Trophoblast cell (in vitro differentiated cells and primary cell): ENCODE measurements around the gene TCP11.
"Not testable (repeated sequence)": the region's sequence is repeated elsewhere in the genome, so short reads cannot be mapped to it uniquely, and the experiment has no call there.

Source experiments
- DNase-seq, 2 donors: peaks; one replicate each; pipeline ENCODE4 v3.0.0-alpha.2; 2016
- H2AFZ ChIP-seq: 2 replicates; pipeline ENCODE4 v1.6.1; 2013; ENCODE audit warnings: low read length, moderate library complexity, mild to moderate bottlenecking; ENCODE audit not compliant: insufficient read depth, poor library complexity
- H2AK5ac ChIP-seq: 2 replicates; pipeline ENCODE4 v1.6.1; 2013; ENCODE audit warnings: mild to moderate bottlenecking, low read length
- H2BK120ac ChIP-seq: 2 replicates; pipeline ENCODE4 v1.6.1; 2013; ENCODE audit warnings: low read length, mild to moderate bottlenecking, moderate library complexity; ENCODE audit not compliant: insufficient read depth, poor library complexity
- H2BK12ac ChIP-seq: 2 replicates; pipeline ENCODE4 v1.6.1; 2013; ENCODE audit warnings: mild to moderate bottlenecking, low read length, moderate library complexity
- H2BK5ac ChIP-seq: 2 replicates; pipeline ENCODE4 v1.6.1; 2013; ENCODE audit warnings: low read length, low read depth, moderate library complexity, mild to moderate bottlenecking; ENCODE audit not compliant: poor library complexity
- H3K14ac ChIP-seq: 2 replicates; pipeline ENCODE4 v1.6.1; 2013; ENCODE audit warnings: mild to moderate bottlenecking, low read length
- H3K18ac ChIP-seq: 2 replicates; pipeline ENCODE4 v1.6.1; 2013; ENCODE audit warnings: mild to moderate bottlenecking, low read length
- H3K23ac ChIP-seq: 2 replicates; pipeline ENCODE4 v1.6.1; 2013; ENCODE audit warnings: low read length
- H3K27ac ChIP-seq: 2 replicates; pipeline ENCODE4 v1.5.1; 2013; ENCODE audit warnings: low read depth, mild to moderate bottlenecking, inconsistent platforms, low read length, moderate library complexity
- H3K27me3 ChIP-seq: 2 replicates; pipeline ENCODE4 v1.6.1; 2013; ENCODE audit warnings: inconsistent platforms, mild to moderate bottlenecking, low read length, moderate library complexity; ENCODE audit not compliant: insufficient read depth
- H3K36me3 ChIP-seq, 2 experiments: 1 replicate in 1 of 2; 2 replicates in 1 of 2; pipeline ENCODE4 v1.6.1; 2013; ENCODE audit warnings: low read length in 2 of 2, mild to moderate bottlenecking in 2 of 2, moderate library complexity in 1 of 2; ENCODE audit not compliant: insufficient read depth in 2 of 2, control insufficient read depth in 1 of 2
- H3K4ac ChIP-seq: 2 replicates; pipeline ENCODE4 v1.6.1; 2013; ENCODE audit warnings: low read depth, mild to moderate bottlenecking, low read length, moderate library complexity
- H3K4me1 ChIP-seq, 2 experiments: 1 replicate in 1 of 2; 2 replicates in 1 of 2; pipeline ENCODE4 v1.6.1; 2013; ENCODE audit warnings: low read length in 2 of 2, mild to moderate bottlenecking in 2 of 2, moderate library complexity in 1 of 2; ENCODE audit not compliant: insufficient read depth in 2 of 2, control insufficient read depth in 1 of 2
- H3K4me2 ChIP-seq: 2 replicates; pipeline ENCODE4 v1.6.1; 2013; ENCODE audit warnings: inconsistent platforms, mild to moderate bottlenecking, low read length, moderate library complexity
- H3K4me3 ChIP-seq: 2 replicates; pipeline ENCODE4 v1.5.1; 2013; ENCODE audit warnings: mild to moderate bottlenecking, low read depth, low read length, inconsistent platforms
- H3K79me1 ChIP-seq: one replicate; pipeline ENCODE4 v1.6.1; 2013; ENCODE audit warnings: low read length
- H3K79me2 ChIP-seq: 2 replicates; pipeline ENCODE4 v1.6.1; 2013; ENCODE audit warnings: low read length, mild to moderate bottlenecking; ENCODE audit not compliant: control insufficient read depth, insufficient read depth, poor library complexity
- H3K9ac ChIP-seq: 2 replicates; pipeline ENCODE4 v1.6.1; 2013; ENCODE audit warnings: mild to moderate bottlenecking, low read length
- H3K9me3 ChIP-seq: 2 replicates; pipeline ENCODE4 v1.6.1; 2013; ENCODE audit warnings: low read depth, mild to moderate bottlenecking, control low read depth, inconsistent platforms, low read length; ENCODE audit not compliant: insufficient read depth
- H4K12ac ChIP-seq: 2 replicates; pipeline ENCODE4 v1.6.1; 2013; ENCODE audit warnings: low read depth, mild to moderate bottlenecking, low read length, moderate library complexity
- H4K8ac ChIP-seq: 2 replicates; pipeline ENCODE4 v1.6.1; 2013; ENCODE audit warnings: low read depth, mild to moderate bottlenecking, low read length, moderate library complexity
- H4K91ac ChIP-seq: one replicate; pipeline ENCODE4 v1.6.1; 2013; ENCODE audit warnings: low read depth, mild to moderate bottlenecking, low read length, moderate library complexity
- WGBS: extraction: QIAGEN DNeasy Blood & Tissue Kit; methylation state at CpG from one replicate; pipeline ENCODE4 v1.1.7; 2013; ENCODE audit warnings: missing lambda C conversion rate; ENCODE audit not compliant: insufficient read length, insufficient coverage; ENCODE audit errors: extremely low coverage; 5-methylcytosine and 5-hydroxymethylcytosine counted together

TCP11 gene

DNA sequence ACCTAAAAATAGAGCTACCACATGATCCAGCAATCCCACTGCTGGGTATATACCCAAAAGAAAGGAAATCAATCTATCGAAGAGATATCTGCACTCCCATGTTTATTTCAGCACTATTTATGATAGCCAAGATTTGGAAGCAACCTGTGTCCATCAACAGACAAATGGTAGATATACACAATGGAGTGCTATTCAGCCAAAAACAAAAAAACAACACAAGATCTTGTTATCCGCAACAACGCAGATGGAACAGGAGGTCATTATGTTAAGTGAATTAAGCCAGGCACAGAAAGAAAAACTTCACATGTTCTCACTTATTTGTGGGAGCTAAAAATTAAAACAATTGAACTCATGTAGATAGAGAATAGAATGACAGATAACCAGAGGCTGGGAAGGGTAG, 2.9 kb downstream of the TCP11 start:
- not testable (repeated sequence) for H3K27ac ChIP-seq, H3K9ac ChIP-seq, H2AK5ac ChIP-seq, H3K4me1 ChIP-seq, H2BK12ac ChIP-seq, H3K4ac ChIP-seq, H3K79me2 ChIP-seq, H2AFZ ChIP-seq, H4K8ac ChIP-seq, H4K91ac ChIP-seq, H3K4me2 ChIP-seq, H3K27me3 ChIP-seq, H3K4me3 ChIP-seq, H3K18ac ChIP-seq, H3K79me1 ChIP-seq, H3K9me3 ChIP-seq, H2BK5ac ChIP-seq, H3K36me3 ChIP-seq, DNase-seq, H2BK120ac ChIP-seq, H3K14ac ChIP-seq, H4K12ac ChIP-seq, H3K23ac ChIP-seq
- WGBS, result no CpG with 5 or more reads among the region's 3 CpGs

DNA sequence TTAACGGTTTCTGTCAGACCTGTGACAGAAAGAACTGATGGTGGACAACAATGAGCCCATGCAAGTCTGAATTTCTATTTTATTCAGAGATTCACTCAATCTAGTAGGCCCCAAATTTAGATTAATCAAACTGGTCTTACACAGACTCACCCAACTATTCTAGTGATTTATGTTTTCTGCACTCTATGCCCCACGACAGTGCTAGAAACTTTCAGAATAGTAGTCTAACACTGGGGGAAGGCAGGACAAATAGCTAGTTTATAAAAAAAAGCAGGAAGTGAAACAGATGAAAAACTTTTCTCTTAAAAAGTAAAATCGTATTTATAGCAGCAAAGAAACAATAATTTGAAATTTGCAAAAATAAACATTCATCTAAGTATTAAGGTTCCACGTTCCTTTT, 5.0 kb downstream of the TCP11 start:
- WGBS, result no CpG with 5 or more reads among the region's 4 CpGs
- Histone ChIP-seq H3K9me3 (peaks cover under 1% of the 10 kb centered on the region), H3K79me1 (no peaks in the 10 kb centered on the region), H3K9ac (no peak overlapping the region), H3K4ac (no peak overlapping the region), H3K14ac (no peak overlapping the region), H2AFZ (no peak overlapping the region), H3K4me1 (no peaks in the 10 kb centered on the region), H3K4me3 (no peak overlapping the region), H2BK12ac (no peak overlapping the region), H3K23ac (no peak overlapping the region), H4K8ac (no peak overlapping the region), H2BK5ac (no peak overlapping the region), H2AK5ac (no peak overlapping the region), H3K4me2 (no peak overlapping the region), H4K91ac (no peak overlapping the region), H3K18ac (no peak overlapping the region), H3K79me2 (no peaks in the 10 kb centered on the region), H4K12ac (no peak overlapping the region), H3K27me3 (no peaks in the 10 kb centered on the region), H3K36me3 (no peaks in the 10 kb centered on the region), H2BK120ac (no peak overlapping the region), H3K27ac (no peak overlapping the region)
- no peak for DNase-seq

DNA sequence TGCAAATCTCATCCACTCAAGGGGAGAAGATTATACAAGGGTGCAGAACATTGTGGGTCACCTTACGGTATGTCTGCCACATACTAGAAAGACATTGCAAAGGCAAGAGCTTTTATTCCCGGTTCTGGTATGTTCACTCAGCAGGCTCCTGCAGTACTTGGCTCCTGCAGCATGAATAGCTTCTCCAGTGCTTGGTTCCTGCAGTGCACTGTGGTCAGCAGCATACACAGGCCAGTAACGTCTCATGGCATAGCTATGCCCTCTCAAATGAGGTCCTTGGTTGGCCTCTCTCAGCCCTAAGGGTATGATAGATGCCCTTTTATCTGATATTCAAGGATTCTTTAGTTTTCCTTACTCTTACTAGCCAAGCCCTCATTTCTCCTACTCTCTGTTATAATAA, 12.6 kb downstream of the TCP11 start:
- H2AK5ac ChIP-seq, result no peak overlapping the region
- H3K79me1 ChIP-seq, result no peaks in the 10 kb centered on the region
- no CpG with 5 or more reads among the region's 3 CpGs for WGBS

DNA sequence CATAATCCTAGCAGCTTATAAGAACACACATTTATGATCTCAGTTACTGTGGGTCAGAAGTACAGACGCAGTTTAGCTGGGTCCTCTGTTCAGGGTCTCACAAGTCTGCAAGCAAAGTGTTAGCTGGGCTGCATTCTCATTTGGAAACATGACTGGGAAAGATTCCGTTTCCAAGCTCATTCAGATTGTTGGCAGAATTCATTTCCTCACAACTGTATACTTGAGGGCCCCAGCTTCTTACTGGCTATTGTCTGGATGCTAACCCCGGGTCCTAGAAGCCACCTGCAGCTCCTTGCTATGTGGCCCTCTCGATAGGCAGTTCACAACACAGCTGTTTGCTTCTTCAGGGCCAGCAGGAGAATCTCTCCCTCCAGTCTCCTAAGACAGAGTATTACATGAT, 13.1 kb downstream of the TCP11 start:
- H3K4me1 ChIP-seq, result no peaks in the 10 kb centered on the region
- no peak overlapping the region for H3K4me3 ChIP-seq
- no peak overlapping the region for H4K91ac ChIP-seq
- no peak overlapping the region for H2AK5ac ChIP-seq
- no peak overlapping the region for H2BK5ac ChIP-seq
- no peaks in the 10 kb centered on the region for H3K79me2 ChIP-seq
- H3K9me3 ChIP-seq, result no peaks in the 10 kb centered on the region
- no peak overlapping the region for H3K27ac ChIP-seq
- no peak for DNase-seq
- H2AFZ ChIP-seq, result no peak overlapping the region
- H3K9ac ChIP-seq, result no peak overlapping the region
- H2BK12ac ChIP-seq, result no peak overlapping the region
- no peak overlapping the region for H4K12ac ChIP-seq
- no peak overlapping the region for H3K23ac ChIP-seq
- H3K27me3 ChIP-seq, result no peaks in the 10 kb centered on the region
- no peaks in the 10 kb centered on the region for H3K79me1 ChIP-seq
- no CpG with 5 or more reads among the region's 4 CpGs for WGBS
- H3K4me2 ChIP-seq, result no peak overlapping the region
- no peak overlapping the region for H3K4ac ChIP-seq
- H4K8ac ChIP-seq, result no peak overlapping the region
- H3K14ac ChIP-seq, result no peak overlapping the region
- H2BK120ac ChIP-seq, result no peak overlapping the region
- no peak overlapping the region for H3K18ac ChIP-seq
- no peaks in the 10 kb centered on the region for H3K36me3 ChIP-seq

More for the DNA sequence above, 12.6 kb downstream of the TCP11 start:
- Histone ChIP-seq H3K4ac (no peak overlapping the region), H4K91ac (no peak overlapping the region), H2BK12ac (no peak overlapping the region), H3K4me1 (no peaks in the 10 kb centered on the region), H3K27ac (no peak overlapping the region), H3K23ac (no peak overlapping the region), H3K14ac (no peak overlapping the region), H2BK120ac (no peak overlapping the region), H3K79me2 (no peaks in the 10 kb centered on the region), H2AFZ (no peak overlapping the region), H3K27me3 (no peaks in the 10 kb centered on the region), H3K18ac (no peak overlapping the region), H3K9me3 (no peaks in the 10 kb centered on the region), H2BK5ac (no peak overlapping the region), H4K8ac (no peak overlapping the region), H3K4me2 (no peak overlapping the region), H3K4me3 (no peak overlapping the region), H4K12ac (no peak overlapping the region), H3K9ac (no peak overlapping the region), H3K36me3 (no peaks in the 10 kb centered on the region)
- no peak for DNase-seq
